Measurements from ENCODE around the gene NFATC2IP.
"Not testable (repeated sequence)": the region's sequence is repeated elsewhere in the genome, so short reads cannot be mapped to it uniquely, and the experiment has no call there.

The NFATC2IP gene

GRCh38 chr16:28964496-28964895 is 13.8 kb downstream of the NFATC2IP start:
- in situ Hi-C loops (cut with MboI; ENCODE audit: low sequenced_read_pairs) = no loop called here

DNA sequence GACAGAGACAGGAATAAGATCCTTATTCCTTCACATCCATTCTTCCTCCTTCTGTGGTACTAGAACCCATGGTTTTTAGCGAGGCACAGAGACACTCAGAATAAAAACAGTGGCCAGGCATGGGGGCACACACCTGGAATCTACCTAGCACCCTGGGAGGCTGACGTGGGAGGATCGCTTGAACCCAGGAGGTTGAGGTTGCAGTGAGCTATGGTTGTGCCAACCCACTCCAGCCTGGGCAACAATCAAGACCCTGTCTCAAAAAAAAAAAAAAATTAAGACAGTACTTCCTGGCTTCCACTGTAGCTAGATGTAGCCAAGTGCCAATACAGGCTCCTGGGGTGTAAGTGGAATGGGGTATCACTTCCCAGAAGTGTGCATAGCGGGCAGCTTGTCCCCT is 16.4 kb downstream of the NFATC2IP start:
- in situ Hi-C loops (cut with MboI; ENCODE audit: low sequenced_read_pairs) = no loop called here

DNA sequence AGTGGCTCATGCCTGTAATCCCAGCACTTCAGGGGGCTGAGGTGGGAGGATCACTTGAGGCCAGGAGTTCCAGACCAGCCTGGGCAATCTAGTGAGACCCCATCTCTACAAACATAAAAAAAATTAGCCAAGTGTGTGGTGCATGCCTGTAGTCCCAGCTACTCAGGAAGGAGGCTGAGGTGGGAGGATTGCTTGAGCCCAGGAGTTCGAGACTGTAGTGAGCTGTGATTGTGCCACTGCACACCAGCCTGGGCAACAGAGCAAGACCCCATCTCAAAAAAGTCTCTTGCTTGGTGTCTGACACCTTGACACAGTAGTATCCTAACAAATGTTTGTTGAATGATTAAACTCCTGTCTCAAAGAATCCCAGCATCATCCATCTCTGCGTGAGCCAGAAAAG is 19.0 kb downstream of the NFATC2IP start:
- in situ Hi-C loops (cut with MboI; ENCODE audit: low sequenced_read_pairs) = not testable (repeated sequence)

DNA sequence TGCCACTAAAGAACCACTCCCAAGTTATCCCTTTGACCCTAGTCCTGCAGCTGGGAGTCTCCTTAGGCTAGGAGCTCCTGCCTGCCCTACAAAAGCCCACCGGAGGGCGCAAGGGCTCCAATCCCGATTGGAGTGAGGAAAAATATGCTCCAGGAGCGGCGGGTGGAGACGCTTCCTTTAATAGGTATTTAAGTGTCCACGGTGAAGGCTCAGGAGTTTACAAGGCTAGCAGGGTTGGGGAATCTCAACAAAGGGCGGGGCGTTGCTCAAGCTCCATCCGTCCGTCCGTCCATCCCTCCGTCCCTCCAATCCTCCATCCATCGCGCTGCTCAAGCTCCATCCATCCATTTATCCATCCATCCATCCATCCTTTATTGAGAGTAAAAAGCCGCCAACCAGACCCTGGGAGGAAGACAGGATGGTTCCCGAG is 23.3 kb downstream of the NFATC2IP start:
- in situ Hi-C loops (cut with MboI; ENCODE audit: low sequenced_read_pairs) = no loop called here

DNA sequence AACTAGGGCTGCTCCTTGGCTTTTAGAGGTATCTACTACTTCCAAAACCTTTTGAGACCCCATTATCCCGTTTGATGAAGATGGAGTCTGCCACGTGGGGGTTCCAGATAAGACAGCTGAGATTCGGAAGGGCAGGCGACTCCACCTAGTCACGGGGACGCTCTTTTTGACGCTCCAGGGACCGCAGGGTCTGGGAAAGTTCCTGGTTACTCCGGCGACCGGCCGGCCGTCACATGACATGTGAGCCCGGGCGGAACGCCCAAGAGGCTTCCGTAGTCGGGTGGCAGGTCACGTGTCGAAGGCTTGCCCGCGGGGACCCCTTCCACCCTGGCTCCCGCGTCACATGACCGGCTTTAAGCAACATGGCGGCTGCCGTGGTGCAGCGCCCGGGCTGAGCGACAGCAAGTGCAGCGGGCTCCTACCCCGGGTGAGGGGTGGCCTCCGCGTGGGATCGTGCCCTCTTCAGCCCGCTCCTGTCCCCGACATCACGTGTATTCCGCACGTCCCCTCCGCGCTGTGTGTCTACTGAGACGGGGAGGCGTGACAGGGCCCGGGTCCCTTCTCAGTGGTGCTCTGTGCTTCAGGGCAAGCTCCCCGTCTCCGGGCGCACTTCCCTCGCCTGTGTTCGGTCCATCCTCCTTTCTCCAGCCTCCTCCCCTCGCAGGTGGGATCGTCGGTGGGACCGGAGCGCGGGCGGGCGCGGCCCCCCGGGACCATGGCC is 23.9 kb downstream of the NFATC2IP start, which contains the start of gene SPNS1:
SPNS1 (plus strand) TSS at position 342 of the 721 bp plus-strand sequence; CDS start at position 716, 374 bp downstream.
- in situ Hi-C loops (cut with MboI; ENCODE audit: low sequenced_read_pairs) = no loop called here

DNA sequence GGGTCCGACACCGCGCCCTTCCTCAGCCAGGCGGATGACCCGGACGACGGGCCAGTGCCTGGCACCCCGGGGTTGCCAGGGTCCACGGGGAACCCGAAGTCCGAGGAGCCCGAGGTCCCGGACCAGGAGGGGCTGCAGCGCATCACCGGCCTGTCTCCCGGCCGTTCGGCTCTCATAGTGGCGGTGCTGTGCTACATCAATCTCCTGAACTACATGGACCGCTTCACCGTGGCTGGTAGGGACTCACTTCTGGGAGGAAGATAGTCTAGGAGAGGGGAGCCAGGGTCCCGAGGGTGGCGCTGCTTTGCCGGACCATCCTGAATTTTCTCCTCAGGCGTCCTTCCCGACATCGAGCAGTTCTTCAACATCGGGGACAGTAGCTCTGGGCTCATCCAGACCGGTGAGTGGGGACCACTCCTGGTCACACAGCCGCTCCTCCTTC is 24.4 kb downstream of the NFATC2IP start:
- in situ Hi-C loops (cut with MboI; ENCODE audit: low sequenced_read_pairs) = no loop called here

GRCh38 chr16:28977703-28978662 is 27.2 kb downstream of the NFATC2IP start:
- in situ Hi-C loops (cut with MboI; ENCODE audit: low sequenced_read_pairs) = no loop called here

DNA sequence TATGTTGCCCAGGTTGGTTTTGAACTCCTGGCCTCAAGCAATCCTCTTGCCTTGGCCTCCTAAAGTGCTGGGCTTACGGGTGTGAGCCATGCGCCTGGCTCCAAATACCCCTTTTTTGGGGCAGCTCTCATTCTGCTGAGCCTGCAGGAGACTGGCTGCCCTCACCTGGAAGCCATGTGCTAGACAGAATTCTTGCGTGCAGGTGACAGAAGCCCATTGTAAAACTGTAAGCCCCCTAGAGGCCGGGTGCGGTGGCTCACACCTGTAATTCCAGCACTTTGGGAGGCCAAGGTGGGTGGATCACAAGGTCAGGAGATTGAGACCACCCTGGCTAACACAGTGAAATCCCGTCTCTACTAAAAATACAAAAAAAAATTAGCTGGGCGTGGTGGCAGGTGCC is 29.6 kb downstream of the NFATC2IP start:
- in situ Hi-C loops (cut with MboI; ENCODE audit: low sequenced_read_pairs) = not testable (repeated sequence)

DNA sequence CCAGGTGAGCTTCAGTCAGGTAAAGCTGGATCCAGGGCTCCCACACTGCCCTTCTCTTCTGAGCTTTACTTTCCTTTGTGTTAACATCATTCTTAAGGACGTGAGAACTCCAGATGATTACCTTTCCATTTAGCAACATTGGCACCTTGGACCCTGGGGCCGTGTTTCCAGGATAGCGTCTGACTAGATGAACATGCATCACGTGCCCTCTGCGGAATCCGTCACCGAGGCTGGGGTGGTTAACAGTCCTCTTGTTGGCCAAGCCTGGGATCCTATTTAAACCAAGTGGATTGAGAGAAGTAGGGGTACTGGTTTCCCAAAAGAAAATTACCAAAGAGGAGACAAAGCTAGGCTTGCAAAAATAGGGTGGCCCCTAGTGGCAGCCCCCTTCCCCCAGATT is 30.2 kb downstream of the NFATC2IP start:
- in situ Hi-C loops (cut with MboI; ENCODE audit: low sequenced_read_pairs) = no loop called here

GRCh38 chr16:28981517-28981916 is 30.8 kb downstream of the NFATC2IP start:
- in situ Hi-C loops (cut with MboI; ENCODE audit: low sequenced_read_pairs) = no loop called here

DNA sequence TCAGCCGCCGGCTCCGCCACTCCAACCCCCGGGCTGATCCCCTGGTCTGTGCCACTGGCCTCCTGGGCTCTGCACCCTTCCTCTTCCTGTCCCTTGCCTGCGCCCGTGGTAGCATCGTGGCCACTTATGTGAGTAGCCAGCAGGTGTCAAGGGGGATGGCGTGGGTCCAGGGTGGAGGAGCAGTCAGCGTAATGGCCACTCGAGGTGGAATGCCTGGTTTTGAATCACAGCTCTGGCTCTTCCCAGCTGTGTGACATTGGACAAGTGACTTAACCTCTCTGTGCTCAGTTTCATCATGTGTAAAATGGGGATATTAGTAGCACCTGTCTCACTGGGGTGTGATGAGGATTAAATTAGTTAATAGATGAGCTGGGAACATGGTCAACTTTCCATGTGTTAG is 31.7 kb downstream of the NFATC2IP start:
- in situ Hi-C loops (cut with MboI; ENCODE audit: low sequenced_read_pairs) = no loop called here

DNA sequence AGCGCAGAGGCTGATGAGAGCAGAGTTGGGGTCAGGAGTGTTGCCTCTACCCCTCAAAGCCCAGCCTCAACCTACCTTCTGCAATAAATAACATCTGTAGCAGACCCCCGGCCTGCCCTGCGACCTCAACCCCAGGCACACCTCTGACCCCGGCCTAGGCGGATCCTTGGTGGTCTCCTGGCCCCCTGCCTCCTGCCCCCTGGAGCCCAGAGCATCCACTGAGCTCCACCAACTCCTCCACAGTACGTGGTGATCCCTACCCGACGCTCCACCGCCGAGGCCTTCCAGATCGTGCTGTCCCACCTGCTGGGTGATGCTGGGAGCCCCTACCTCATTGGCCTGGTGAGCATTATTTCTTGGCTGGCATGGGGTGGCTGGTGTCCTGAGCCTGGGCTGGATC is 32.2 kb downstream of the NFATC2IP start:
- in situ Hi-C loops (cut with MboI; ENCODE audit: low sequenced_read_pairs) = no loop called here

DNA sequence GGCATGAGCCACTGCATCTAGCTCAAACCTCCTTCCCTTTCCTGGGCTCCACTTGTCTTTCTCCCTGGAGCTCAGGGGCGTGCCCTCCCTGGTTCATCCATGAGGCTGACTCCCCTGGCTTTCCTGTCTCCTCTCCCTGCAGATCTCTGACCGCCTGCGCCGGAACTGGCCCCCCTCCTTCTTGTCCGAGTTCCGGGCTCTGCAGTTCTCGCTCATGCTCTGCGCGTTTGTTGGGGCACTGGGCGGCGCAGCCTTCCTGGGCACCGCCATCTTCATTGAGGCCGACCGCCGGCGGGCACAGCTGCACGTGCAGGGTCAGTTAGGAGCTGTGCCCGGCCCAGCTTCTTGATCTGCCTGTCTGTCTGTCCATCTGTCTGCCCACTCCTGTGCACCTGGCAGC is 32.9 kb downstream of the NFATC2IP start:
- in situ Hi-C loops (cut with MboI; ENCODE audit: low sequenced_read_pairs) = no loop called here

DNA sequence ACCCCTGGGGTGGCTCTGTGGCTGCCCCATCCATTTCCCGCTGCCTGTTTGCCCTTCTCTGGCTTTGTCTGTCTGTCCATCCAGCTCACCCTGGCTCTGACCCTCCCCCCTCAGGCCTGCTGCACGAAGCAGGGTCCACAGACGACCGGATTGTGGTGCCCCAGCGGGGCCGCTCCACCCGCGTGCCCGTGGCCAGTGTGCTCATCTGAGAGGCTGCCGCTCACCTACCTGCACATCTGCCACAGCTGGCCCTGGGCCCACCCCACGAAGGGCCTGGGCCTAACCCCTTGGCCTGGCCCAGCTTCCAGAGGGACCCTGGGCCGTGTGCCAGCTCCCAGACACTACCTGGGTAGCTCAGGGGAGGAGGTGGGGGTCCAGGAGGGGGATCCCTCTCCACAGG is 33.4 kb downstream of the NFATC2IP start:
- in situ Hi-C loops (cut with MboI; ENCODE audit: low sequenced_read_pairs) = no loop called here

GRCh38 chr16:28984619-28985135 is 33.9 kb downstream of the NFATC2IP start, which contains the start of gene LAT:
TSS of gene LAT (plus strand) at chr16:28985052. CDS start at chr16:28985418, 366 bp downstream.
- in situ Hi-C loops (cut with MboI; ENCODE audit: low sequenced_read_pairs) = no loop called here

DNA sequence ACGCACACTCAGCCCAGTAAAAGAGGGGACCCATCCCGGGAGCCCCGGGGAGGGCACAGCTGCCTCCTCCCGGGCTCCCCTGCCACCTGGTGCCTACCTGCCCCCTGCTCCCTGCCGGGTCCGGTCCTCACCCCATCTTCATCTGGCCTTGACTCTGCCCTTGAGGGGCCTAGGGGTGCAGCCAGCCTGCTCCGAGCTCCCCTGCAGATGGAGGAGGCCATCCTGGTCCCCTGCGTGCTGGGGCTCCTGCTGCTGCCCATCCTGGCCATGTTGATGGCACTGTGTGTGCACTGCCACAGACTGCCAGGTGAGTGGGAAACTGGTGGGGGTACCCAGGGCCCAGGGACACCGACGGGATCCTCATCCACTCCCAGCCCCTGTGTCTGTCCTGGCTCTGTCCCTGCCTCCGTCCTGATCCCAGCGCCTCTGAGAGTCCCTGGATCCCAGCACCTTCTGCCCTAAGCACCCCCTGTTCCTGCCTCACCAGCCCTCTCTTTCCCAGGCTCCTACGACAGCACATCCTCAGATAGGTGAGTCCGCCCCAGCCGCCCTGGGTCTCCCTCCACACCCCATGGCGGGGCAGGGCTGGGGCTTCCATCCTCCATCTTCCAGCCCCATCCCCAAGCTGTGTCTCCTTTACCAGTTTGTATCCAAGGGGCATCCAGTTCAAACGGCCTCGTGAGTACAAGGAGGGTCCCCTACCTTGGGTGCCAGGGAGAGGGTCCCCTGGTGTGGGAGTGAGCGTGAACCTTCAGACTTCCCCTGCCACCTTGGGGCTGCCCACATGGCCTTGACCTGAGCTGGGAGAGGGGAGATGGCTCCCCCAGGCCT is 34.7 kb downstream of the NFATC2IP start:
- in situ Hi-C loops (cut with MboI; ENCODE audit: low sequenced_read_pairs) = no loop called here

- in situ Hi-C loops (cut with MboI; ENCODE audit: low sequenced_read_pairs) = no loop called here
Observed at GRCh38 chr16:28986046-28986445, 35.3 kb downstream of the NFATC2IP start.

DNA sequence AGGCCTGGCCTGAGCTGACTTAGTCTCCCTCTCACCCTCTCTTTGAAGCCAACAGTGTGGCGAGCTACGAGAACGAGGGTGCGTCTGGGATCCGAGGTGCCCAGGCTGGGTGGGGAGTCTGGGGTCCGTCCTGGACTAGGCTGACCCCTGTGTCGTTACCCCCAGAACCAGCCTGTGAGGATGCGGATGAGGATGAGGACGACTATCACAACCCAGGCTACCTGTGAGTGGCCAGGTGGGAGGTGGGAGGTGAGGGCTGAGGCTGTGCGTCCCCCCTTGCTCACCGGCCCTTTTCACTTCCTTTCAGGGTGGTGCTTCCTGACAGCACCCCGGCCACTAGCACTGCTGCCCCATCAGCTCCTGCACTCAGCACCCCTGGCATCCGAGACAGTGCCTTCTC is 35.8 kb downstream of the NFATC2IP start:
- in situ Hi-C loops (cut with MboI; ENCODE audit: low sequenced_read_pairs) = no loop called here

- in situ Hi-C loops (cut with MboI; ENCODE audit: low sequenced_read_pairs) = no loop called here
Observed at GRCh38 chr16:28987170-28987853, 36.6 kb downstream of the NFATC2IP start.

- in situ Hi-C loops (cut with MboI; ENCODE audit: low sequenced_read_pairs) = no loop called here
Observed at GRCh38 chr16:28989363-28989762, 38.6 kb downstream of the NFATC2IP start.

Data from HL-60/S4 (cell line).